Loucy (cell line): ENCODE results near the gene NMD3.

Experiments
- H2AFZ ChIP-seq: fragments of 200-600 bp; sonication (generic); 2 replicates; pipeline ENCODE4 v1.6.0; 2016; ENCODE audit warnings: antibody characterized with exemption, mild to moderate bottlenecking, low read length, moderate library complexity
- H3F3A ChIP-seq: fragments of 200-600 bp; 2 replicates; pipeline ENCODE4 v1.6.0; 2016; ENCODE audit warnings: antibody characterized with exemption, low read depth, mild to moderate bottlenecking
- H3K27me3 ChIP-seq: fragments of 200-600 bp; sonication (generic); 2 replicates; pipeline ENCODE4 v1.6.1; 2014; ENCODE audit warnings: low read length, mild to moderate bottlenecking; ENCODE audit not compliant: insufficient read depth, poor library complexity, severe bottlenecking
- H3K36me3 ChIP-seq: fragments of 200-600 bp; sonication (generic); 2 replicates; pipeline ENCODE4 v1.6.1; 2016; ENCODE audit warnings: low read length; ENCODE audit not compliant: insufficient read depth
- H3K4me1 ChIP-seq: fragments of 200-600 bp; sonication (generic); 2 replicates; pipeline ENCODE4 v1.5.1; 2014; ENCODE audit warnings: low read length, mild to moderate bottlenecking; ENCODE audit not compliant: insufficient read depth, poor library complexity, severe bottlenecking
- H3K4me2 ChIP-seq: fragments of 200-600 bp; sonication (generic); 2 replicates; pipeline ENCODE4 v1.6.0; 2014; ENCODE audit warnings: antibody characterized with exemption, low read length, low read depth, mild to moderate bottlenecking; ENCODE audit not compliant: poor library complexity, severe bottlenecking
- H3K4me3 ChIP-seq: fragments of 200-600 bp; sonication (generic); 2 replicates; pipeline ENCODE4 v1.5.1; 2014; ENCODE audit warnings: low read length, mild to moderate bottlenecking, mixed read lengths; ENCODE audit not compliant: poor library complexity, severe bottlenecking
- H3K79me2 ChIP-seq: fragments of 200-600 bp; sonication (generic); 2 replicates; pipeline ENCODE4 v1.6.1; 2014; ENCODE audit warnings: low read length; ENCODE audit not compliant: insufficient read depth
- H3K9ac ChIP-seq: fragments of 200-600 bp; sonication (generic); 2 replicates; pipeline ENCODE4 v1.6.0; 2014; ENCODE audit warnings: mild to moderate bottlenecking, low read depth, low read length, moderate library complexity; ENCODE audit not compliant: poor library complexity, severe bottlenecking
- H3K9me2 ChIP-seq: fragments of 200-600 bp; sonication (generic); replicated peaks from 2 replicates; pipeline ENCODE4 v1.6.1; 2016; ENCODE audit warnings: low read depth, low read length, mixed read lengths
- H3K9me3 ChIP-seq: fragments of 200-600 bp; sonication (generic); 2 replicates; pipeline ENCODE4 v1.6.1; 2014; ENCODE audit warnings: mild to moderate bottlenecking, antibody characterized with exemption, low read length, low read depth; ENCODE audit not compliant: insufficient read depth
- H4K20me1 ChIP-seq: fragments of 200-600 bp; sonication (generic); 2 replicates; pipeline ENCODE4 v1.6.0; 2014; ENCODE audit warnings: antibody characterized with exemption, low read length, mild to moderate bottlenecking; ENCODE audit not compliant: insufficient read depth, poor library complexity, severe bottlenecking
- EZH2phosphoT487 ChIP-seq: fragments of 200-600 bp; IDR thresholded peaks from 2 replicates; pipeline ENCODE4 v1.6.1; 2018; ENCODE audit warnings: antibody characterized with exemption, mild to moderate bottlenecking, moderate library complexity, borderline replicate concordance
- TF ChIP-seq, protein P1 (sequence below): fragments of 200-600 bp; sonication (generic); conservative IDR thresholded peaks from 2 replicates; pipeline ENCODE4 v1.5.1; 2014; ENCODE audit warnings: mild to moderate bottlenecking, antibody characterized with exemption, low read length

The NMD3 gene

GRCh38 chr3:161219495-161219894, 1.6 kb upstream of the NMD3 start:
- no peak for TF ChIP-seq EZH2phosphoT487
- TF ChIP-seq, protein P1, sequence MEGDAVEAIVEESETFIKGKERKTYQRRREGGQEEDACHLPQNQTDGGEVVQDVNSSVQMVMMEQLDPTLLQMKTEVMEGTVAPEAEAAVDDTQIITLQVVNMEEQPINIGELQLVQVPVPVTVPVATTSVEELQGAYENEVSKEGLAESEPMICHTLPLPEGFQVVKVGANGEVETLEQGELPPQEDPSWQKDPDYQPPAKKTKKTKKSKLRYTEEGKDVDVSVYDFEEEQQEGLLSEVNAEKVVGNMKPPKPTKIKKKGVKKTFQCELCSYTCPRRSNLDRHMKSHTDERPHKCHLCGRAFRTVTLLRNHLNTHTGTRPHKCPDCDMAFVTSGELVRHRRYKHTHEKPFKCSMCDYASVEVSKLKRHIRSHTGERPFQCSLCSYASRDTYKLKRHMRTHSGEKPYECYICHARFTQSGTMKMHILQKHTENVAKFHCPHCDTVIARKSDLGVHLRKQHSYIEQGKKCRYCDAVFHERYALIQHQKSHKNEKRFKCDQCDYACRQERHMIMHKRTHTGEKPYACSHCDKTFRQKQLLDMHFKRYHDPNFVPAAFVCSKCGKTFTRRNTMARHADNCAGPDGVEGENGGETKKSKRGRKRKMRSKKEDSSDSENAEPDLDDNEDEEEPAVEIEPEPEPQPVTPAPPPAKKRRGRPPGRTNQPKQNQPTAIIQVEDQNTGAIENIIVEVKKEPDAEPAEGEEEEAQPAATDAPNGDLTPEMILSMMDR, result no peak
- Histone ChIP-seq H3K9ac (no peak overlapping the region), H2AFZ (no peak overlapping the region; the same call in 1 of the 2 replicates)

DNA sequence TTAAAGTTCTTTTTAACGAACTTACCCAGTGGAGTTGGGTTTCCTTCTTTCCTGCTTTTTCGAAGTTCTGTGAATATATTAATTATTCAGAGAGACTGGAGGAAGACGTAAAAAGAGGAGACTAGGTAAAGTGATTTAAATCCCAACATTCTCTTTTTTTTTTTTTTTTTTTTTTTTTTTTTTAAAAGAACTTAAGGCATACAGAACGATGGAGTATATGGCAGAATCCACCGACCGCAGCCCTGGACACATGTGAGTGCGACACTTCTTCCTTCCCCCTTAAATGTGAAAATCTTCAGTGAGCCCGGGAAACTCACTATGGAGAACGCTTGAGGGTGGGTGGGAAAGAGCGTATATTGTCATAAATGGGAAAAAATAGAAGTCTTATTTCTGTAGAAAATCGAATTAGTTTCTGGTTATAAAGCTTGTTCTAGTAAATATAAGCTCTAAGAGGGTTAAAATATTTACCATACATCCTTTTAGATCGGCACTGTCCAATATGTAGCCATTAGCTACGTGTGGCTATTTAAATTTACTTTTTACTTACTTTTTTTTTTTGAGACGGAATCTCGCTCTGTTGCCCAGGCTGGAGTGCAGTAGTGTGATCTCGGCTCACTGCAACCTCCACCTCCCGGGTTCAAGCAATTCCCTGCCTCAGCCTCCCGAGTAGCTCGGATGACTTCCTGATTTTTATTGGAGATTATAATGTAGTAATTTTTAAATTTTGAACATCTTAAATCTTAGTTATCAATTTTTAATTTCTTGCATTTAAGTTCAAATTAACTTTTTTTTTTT, 892 bp downstream of the NMD3 start:
- TF ChIP-seq, protein P1, result no peak
- no peak for TF ChIP-seq EZH2phosphoT487
- no peaks in the 10 kb centered on the region for H3K9me3 ChIP-seq
- H3K79me2 ChIP-seq, result peaks cover 58% of the 10 kb centered on the region
- peak overlapping the region; percentile 87 for H3K9ac ChIP-seq
- peak overlapping the region; percentile 98 for H3K4me2 ChIP-seq
- no peaks in the 10 kb centered on the region for H3F3A ChIP-seq
- peak overlapping the region; percentile 92 for H2AFZ ChIP-seq
- peaks cover 51% of the 10 kb centered on the region for H4K20me1 ChIP-seq
- H3K4me3 ChIP-seq, result peak overlapping the region; percentile 90
- no peaks in the 10 kb centered on the region for H3K27me3 ChIP-seq
- peaks cover 1% of the 10 kb centered on the region; the same call in 1 of the 2 replicates for H3K36me3 ChIP-seq
- no peaks in the 10 kb centered on the region for H3K9me2 ChIP-seq
- H3K4me1 ChIP-seq, result peaks cover 51% of the 10 kb centered on the region

More at GRCh38 chr3:161219495-161219894, 1.6 kb upstream of the NMD3 start:
- H3F3A ChIP-seq, result no peaks in the 10 kb centered on the region
- H3K9me2 ChIP-seq, result no peaks in the 10 kb centered on the region
- peaks cover 34% of the 10 kb centered on the region for H3K79me2 ChIP-seq
- H3K4me2 ChIP-seq, result no peak overlapping the region
- no peaks in the 10 kb centered on the region for H3K36me3 ChIP-seq
- H3K4me1 ChIP-seq, result peaks cover 32% of the 10 kb centered on the region
- no peaks in the 10 kb centered on the region for H3K9me3 ChIP-seq
- H4K20me1 ChIP-seq, result peaks cover 28% of the 10 kb centered on the region
- H3K4me3 ChIP-seq, result no peak overlapping the region
- H3K27me3 ChIP-seq, result no peaks in the 10 kb centered on the region

DNA sequence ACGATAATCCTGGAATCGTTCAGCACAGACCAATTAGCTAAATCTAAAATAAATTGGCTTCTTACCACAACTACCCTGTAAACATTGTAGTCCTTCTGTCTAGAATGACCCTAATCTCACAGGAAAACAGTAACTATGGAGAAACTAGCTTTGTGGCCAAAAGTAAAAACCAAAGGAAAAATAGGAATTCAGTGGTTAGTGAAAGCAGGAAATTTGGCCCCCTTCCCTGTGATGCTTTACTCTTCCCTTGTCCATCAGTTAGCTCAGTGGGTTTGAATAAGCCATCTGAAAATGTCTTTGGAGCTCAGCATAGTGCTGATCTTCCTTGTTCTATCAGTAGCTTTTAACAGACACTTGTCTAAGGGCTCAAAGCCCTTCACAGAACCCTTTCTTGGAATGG, 1.6 kb downstream of the NMD3 start:
- Histone ChIP-seq H2AFZ (no peak overlapping the region), H3K9me2 (no peaks in the 10 kb centered on the region), H3K27me3 (no peaks in the 10 kb centered on the region), H3K4me3 (peak overlapping the region; percentile 90), H3K79me2 (peaks cover 60% of the 10 kb centered on the region), H3K9me3 (no peaks in the 10 kb centered on the region), H3K4me2 (peak overlapping the region; percentile 98), H4K20me1 (peaks cover 51% of the 10 kb centered on the region), H3K36me3 (peaks cover 5% of the 10 kb centered on the region), H3F3A (no peaks in the 10 kb centered on the region), H3K4me1 (peaks cover 51% of the 10 kb centered on the region), H3K9ac (peak overlapping the region; percentile 87)
- TF ChIP-seq EZH2phosphoT487, result no peak
- TF ChIP-seq, protein P1, result no peak
